ENCODE measurements around the gene C18orf63.
A peak's percentile ranks its signal among the peaks of the same experiment; 100 is the strongest.

C18orf63 gene

GRCh38 chr18:74382481-74383017 lies 66.9 kb downstream of the C18orf63 start:
- no peak for TF ChIP-seq CTCF (IDR thresholded peaks at IDR 0.05; ENCODE audit: unreplicated experiment in 3 of 3)
- no peak overlapping the region for H3K4me3 Mint-ChIP-seq

GRCh38 chr18:74387383-74387782 lies 71.7 kb downstream of the C18orf63 start:
- H3K4me3 Mint-ChIP-seq: no peak overlapping the region
- H3K36me3 Mint-ChIP-seq (ENCODE audit: low read depth): no peaks in the 10 kb centered on the region
- no peak for TF ChIP-seq CTCF (IDR thresholded peaks at IDR 0.05; ENCODE audit: unreplicated experiment in 3 of 3)
- no peaks in the 10 kb centered on the region for H3K27me3 Mint-ChIP-seq (ENCODE audit: low read depth)
- no peaks in the 10 kb centered on the region for H3K9me3 Mint-ChIP-seq
- peaks cover 39% of the 10 kb centered on the region for H3K4me1 Mint-ChIP-seq
- H3K27ac Mint-ChIP-seq: peak overlapping the region; percentile 15 to 43 (median 40)

More at GRCh38 chr18:74382481-74383017, 66.9 kb downstream of the C18orf63 start:
- Mint-ChIP-seq H3K9me3 (no peaks in the 10 kb centered on the region), H3K27me3 (ENCODE audit: low read depth) (peaks cover 12% of the 10 kb centered on the region), H3K4me1 (peaks cover 29% of the 10 kb centered on the region), H3K36me3 (ENCODE audit: low read depth) (no peaks in the 10 kb centered on the region), H3K27ac (no peak overlapping the region)

GRCh38 chr18:74388227-74388626 lies 72.6 kb downstream of the C18orf63 start:
- Mint-ChIP-seq H3K27ac (peak overlapping the region; percentile 43 to 61 (median 60)), H3K27me3 (ENCODE audit: low read depth) (peaks cover 4% of the 10 kb centered on the region), H3K4me1 (peaks cover 41% of the 10 kb centered on the region), H3K36me3 (ENCODE audit: low read depth) (no peaks in the 10 kb centered on the region), H3K9me3 (no peaks in the 10 kb centered on the region), H3K4me3 (no peak overlapping the region)
- TF ChIP-seq CTCF (IDR thresholded peaks at IDR 0.05; ENCODE audit: unreplicated experiment in 3 of 3): no peak

- peaks cover 14% of the 10 kb centered on the region for H3K27me3 Mint-ChIP-seq (ENCODE audit: low read depth)
- TF ChIP-seq CTCF (IDR thresholded peaks at IDR 0.05; ENCODE audit: unreplicated experiment in 3 of 3): no peak
- no peaks in the 10 kb centered on the region for H3K9me3 Mint-ChIP-seq
- peaks cover 46% of the 10 kb centered on the region for H3K4me1 Mint-ChIP-seq
- H3K36me3 Mint-ChIP-seq (ENCODE audit: low read depth): no peaks in the 10 kb centered on the region
- no peak overlapping the region for H3K4me3 Mint-ChIP-seq
- H3K27ac Mint-ChIP-seq: peak overlapping the region; percentile 71 to 82 (median 76)
Measured at GRCh38 chr18:74389171-74389927, 73.7 kb downstream of the C18orf63 start.

GRCh38 chr18:74389991-74390390 lies 74.4 kb downstream of the C18orf63 start:
- Mint-ChIP-seq H3K36me3 (ENCODE audit: low read depth) (no peaks in the 10 kb centered on the region), H3K27ac (peak overlapping the region in 1 of 3 experiments; percentile 8), H3K4me1 (peaks cover 47% of the 10 kb centered on the region), H3K9me3 (no peaks in the 10 kb centered on the region), H3K27me3 (ENCODE audit: low read depth) (peaks cover 17% of the 10 kb centered on the region), H3K4me3 (no peak overlapping the region)
- TF ChIP-seq CTCF (IDR thresholded peaks at IDR 0.05; ENCODE audit: unreplicated experiment in 3 of 3): no peak

- no peak for TF ChIP-seq CTCF (IDR thresholded peaks at IDR 0.05; ENCODE audit: unreplicated experiment in 3 of 3)
- Mint-ChIP-seq H3K27ac (no peak overlapping the region), H3K4me3 (no peak overlapping the region), H3K9me3 (no peaks in the 10 kb centered on the region), H3K4me1 (peaks cover 49% of the 10 kb centered on the region), H3K36me3 (ENCODE audit: low read depth) (no peaks in the 10 kb centered on the region), H3K27me3 (ENCODE audit: low read depth) (peaks cover 21% of the 10 kb centered on the region)
Measured at GRCh38 chr18:74390900-74391299, 75.3 kb downstream of the C18orf63 start.
